Activated naive CD8-positive, alpha-beta T cell treated with anti-CD3 and anti-CD28 coated beads for 36 hours (primary cell): ENCODE results near the gene HMCN2. TPM values are rescaled to one million over a fixed set of nuclear protein-coding genes. Genes with fewer than 3 reads are reported as not detected.

Experiments used
- DNase-seq: peaks from one replicate; pipeline ENCODE4 v3.0.0; 2021
- H3K27ac Mint-ChIP-seq: one replicate; pipeline ENCODE4 v1.8.0; 2022; ENCODE audit warnings: mild to moderate bottlenecking, moderate library complexity, mixed read lengths
- H3K27me3 Mint-ChIP-seq: one replicate; pipeline ENCODE4 v1.8.0; 2022; ENCODE audit warnings: mild to moderate bottlenecking, mixed read lengths
- H3K36me3 Mint-ChIP-seq: one replicate; pipeline ENCODE4 v1.8.0; 2021; ENCODE audit warnings: mild to moderate bottlenecking, mixed read lengths
- H3K4me1 Mint-ChIP-seq: one replicate; pipeline ENCODE4 v1.8.0; 2021; ENCODE audit warnings: mixed read lengths
- H3K4me3 Mint-ChIP-seq: one replicate; pipeline ENCODE4 v1.8.0; 2022; ENCODE audit warnings: mild to moderate bottlenecking, moderate library complexity, mixed read lengths
- H3K9me3 Mint-ChIP-seq: one replicate; pipeline ENCODE4 v1.8.0; 2022; ENCODE audit warnings: mixed read lengths
- total RNA-seq, 2 experiments: library from RNA; stranded (reverse); gene quantifications; one replicate each; pipeline ENCODE4 v1.2.3, GENCODE V29; 2021

Gene HMCN2
- total RNA-seq, 2 experiments from 2014 or later, result not detected

DNA sequence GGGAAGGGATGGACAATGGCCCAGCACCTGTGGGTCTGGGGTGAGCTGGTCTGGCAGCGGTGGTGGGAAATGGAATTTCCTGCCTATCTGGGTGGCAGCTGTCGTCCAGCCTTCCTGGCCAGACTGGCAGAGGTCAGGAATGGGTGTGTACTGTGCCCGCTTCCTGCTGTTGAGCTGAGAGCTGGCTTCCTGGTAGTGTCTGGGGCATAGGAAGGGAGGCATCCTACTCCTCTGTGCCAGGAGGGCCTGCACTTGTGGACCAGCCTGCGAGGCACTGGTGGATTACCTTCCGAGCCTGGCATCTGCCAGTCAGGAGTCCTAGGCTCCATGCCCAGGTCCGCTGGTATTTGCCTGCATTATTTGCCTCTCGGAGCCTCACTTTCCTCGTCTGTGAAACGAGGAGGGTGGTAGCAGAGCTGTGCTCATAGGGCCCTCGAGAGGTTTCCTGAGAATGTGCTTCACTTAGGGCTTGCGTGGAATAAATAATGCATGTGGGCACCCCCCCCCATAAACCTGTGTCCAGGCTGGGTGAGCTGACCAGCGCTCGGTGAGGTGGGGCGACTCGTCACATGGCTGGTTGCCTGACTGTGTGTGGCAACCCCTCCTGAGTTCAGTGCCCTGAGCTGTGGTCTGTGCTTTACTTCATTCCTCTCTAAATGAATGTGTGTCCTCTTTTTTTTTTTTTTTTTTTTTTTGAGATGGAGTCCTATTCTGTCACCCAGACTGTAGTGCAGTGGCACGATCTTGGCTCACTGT, 47.7 kb downstream of the HMCN2 start:
- no peaks in the 10 kb centered on the region for H3K9me3 Mint-ChIP-seq
- H3K27ac Mint-ChIP-seq, result no peak overlapping the region
- H3K4me3 Mint-ChIP-seq, result no peak overlapping the region
- no peak for DNase-seq
- peaks cover 4% of the 10 kb centered on the region for H3K27me3 Mint-ChIP-seq
- H3K36me3 Mint-ChIP-seq, result no peaks in the 10 kb centered on the region
- peaks cover 3% of the 10 kb centered on the region for H3K4me1 Mint-ChIP-seq

DNA sequence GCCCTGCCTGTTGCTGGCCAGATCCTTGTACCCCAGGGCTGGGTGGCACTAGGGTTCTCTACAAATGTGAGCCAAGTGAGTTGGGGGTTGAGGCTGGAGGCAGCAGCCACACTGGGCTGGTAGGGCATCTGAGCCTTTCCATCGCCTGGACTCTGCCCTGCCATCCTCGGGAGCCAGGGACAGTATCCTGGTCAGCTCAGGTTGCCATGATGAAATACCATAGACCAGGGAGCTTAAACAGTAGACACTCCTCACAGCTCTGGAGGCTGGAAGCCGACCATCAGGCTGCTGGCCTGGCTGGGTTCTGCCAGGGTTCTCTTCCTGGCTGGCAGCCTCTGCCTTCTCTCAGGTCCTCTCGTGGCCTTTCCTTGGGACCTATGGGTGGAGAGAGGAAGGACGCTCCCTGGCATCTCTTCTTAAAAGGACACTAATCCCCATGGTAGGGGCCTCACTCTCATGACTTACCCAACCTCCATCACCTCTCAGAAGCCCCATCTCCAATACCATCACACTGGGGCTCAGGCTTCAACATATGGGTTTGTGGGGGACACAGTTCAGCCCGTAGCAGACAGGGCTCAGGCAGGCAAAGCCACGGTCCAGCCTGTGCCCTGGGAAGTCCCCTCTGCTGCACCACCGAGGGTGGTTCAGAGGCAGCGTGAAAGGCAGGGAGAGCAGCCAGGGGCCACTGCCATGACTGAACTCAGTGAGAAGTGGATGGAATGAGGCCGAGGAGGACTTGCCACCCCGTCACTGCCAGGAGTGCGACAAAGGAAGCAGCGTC, 50.1 kb downstream of the HMCN2 start:
- no peak for DNase-seq
- no peak overlapping the region for H3K27ac Mint-ChIP-seq
- H3K27me3 Mint-ChIP-seq, result peaks cover 4% of the 10 kb centered on the region
- no peak overlapping the region for H3K4me3 Mint-ChIP-seq
- H3K9me3 Mint-ChIP-seq, result no peaks in the 10 kb centered on the region
- H3K36me3 Mint-ChIP-seq, result no peaks in the 10 kb centered on the region
- H3K4me1 Mint-ChIP-seq, result peaks cover 3% of the 10 kb centered on the region

DNA sequence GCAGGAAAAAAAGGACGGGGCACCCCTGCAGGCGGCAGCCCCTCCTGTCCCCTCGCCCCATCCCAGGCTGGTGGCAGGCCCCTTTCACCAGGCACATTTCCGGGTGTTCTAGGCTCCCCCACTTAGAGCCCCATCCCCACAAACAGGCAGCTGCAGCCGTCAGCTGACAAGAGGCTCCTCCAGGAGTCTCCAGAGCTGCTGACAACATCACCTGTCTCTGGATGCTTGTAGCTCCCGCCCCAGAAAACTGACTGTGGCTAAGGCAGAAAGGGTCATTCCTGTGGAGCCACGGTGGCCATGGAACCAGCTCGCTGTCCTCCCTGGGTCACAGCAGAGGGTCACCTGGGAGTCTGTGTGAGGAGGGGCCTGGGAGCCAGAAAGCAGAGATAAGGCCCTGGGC, 50.9 kb downstream of the HMCN2 start:
- Mint-ChIP-seq H3K9me3 (no peaks in the 10 kb centered on the region), H3K27me3 (peaks cover 8% of the 10 kb centered on the region), H3K27ac (no peak overlapping the region), H3K4me3 (no peak overlapping the region), H3K36me3 (no peaks in the 10 kb centered on the region), H3K4me1 (peaks cover 3% of the 10 kb centered on the region)
- no peak for DNase-seq

DNA sequence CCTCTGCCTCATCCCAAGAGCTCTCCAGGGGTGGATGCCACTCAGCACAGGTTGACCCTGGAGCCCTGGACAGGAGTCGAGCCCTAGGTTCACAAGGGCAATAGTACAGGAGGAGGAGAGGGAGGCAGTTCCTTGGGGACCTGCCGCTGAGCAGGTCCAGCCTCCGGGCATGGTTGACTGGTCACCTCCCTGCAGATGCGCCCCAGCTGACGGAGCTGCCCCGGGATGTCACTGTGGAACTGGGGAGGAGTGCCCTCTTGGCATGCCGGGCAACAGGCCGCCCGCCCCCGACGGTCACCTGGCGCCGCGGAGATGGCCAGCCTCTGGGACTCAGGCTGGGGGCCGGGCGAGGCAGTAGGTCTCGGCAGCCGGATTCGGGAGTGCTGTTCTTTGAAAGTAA, 53.7 kb downstream of the HMCN2 start:
- no peaks in the 10 kb centered on the region for H3K9me3 Mint-ChIP-seq
- DNase-seq, result no peak
- no peak overlapping the region for H3K27ac Mint-ChIP-seq
- no peak overlapping the region for H3K4me3 Mint-ChIP-seq
- H3K36me3 Mint-ChIP-seq, result no peaks in the 10 kb centered on the region
- H3K4me1 Mint-ChIP-seq, result peaks cover 3% of the 10 kb centered on the region
- H3K27me3 Mint-ChIP-seq, result peaks cover 16% of the 10 kb centered on the region

DNA sequence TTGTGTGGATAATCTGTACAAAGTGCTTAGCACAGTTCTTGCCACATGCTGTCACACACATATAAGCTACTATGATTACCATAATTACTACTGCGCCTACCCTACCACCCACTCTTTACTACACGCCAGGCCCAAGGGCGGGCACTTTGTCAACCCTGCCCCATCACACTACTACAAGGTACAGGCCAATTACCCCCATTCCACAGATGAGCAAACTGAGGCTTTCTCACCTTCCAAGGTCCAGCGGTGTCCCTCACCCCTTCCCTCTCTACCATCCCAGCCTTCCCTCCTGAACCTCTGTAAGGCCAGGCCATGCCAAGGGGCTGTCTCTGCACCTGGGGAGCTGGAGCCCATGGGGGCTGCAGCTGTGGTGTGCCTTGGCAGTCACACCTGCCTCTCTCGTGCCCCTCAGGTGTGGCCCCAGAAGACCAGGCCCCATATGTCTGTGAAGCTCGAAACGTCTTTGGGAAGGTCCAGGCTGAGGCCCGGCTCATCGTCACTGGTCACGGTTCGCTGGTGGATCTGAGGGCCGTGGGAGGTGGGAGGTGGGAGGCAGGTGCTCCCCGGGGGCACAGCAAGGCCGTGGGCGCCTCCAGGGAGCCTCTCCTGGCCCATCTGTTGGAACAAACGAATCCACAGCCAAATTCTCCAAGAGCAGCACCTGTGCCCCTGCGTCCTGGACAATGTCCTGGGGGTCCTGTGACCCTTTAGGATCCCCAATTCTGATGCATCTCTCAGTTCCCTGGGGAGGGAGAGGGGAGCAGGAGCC, 54.6 kb downstream of the HMCN2 start:
- H3K4me1 Mint-ChIP-seq, result peaks cover 3% of the 10 kb centered on the region

DNA sequence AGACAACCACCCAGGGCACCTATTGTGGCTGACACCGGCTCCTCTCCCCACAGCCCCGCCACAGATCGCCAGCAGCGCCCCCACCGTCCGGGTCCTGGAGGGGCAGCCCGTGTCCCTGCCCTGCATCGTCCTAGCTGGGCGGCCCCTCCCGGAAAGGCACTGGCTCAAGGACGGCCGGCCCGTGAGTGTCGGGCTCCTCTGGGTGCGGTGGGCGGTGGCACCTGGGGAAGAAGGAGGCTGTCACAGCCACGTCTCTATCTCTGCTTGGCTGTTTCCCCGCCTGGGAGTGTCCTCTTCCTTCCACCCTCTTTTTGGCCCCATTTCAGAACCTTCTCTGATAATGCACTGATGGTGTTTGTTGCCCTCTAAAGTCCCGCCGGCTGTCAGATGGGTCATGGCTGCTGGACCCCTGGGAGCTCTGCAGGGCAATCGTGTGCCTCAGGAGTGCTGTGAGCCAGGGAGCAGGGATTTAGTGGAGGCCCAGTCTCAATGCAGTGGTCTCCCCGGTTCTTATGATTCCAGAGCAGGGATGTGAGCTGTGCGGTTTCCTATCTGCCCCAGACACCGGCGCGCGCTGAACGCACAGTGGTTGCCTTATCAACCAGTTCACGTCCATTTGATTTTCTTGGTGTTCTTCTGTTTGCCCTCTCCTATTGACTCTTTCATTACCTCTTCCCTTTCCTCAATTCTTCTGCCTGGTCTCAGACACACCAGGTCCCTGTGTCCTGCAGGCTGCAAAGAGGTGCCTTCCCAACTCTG, 55.3 kb downstream of the HMCN2 start:
- no peaks in the 10 kb centered on the region for H3K9me3 Mint-ChIP-seq
- peaks cover 2% of the 10 kb centered on the region for H3K4me1 Mint-ChIP-seq
- H3K27me3 Mint-ChIP-seq, result peaks cover 20% of the 10 kb centered on the region
- no peak for DNase-seq
- no peak overlapping the region for H3K27ac Mint-ChIP-seq
- H3K4me3 Mint-ChIP-seq, result no peak overlapping the region
- H3K36me3 Mint-ChIP-seq, result no peaks in the 10 kb centered on the region

More for the DNA sequence above, 54.6 kb downstream of the HMCN2 start:
- H3K4me3 Mint-ChIP-seq, result no peak overlapping the region
- no peak overlapping the region for H3K27ac Mint-ChIP-seq
- no peaks in the 10 kb centered on the region for H3K9me3 Mint-ChIP-seq
- no peak for DNase-seq
- no peaks in the 10 kb centered on the region for H3K36me3 Mint-ChIP-seq
- H3K27me3 Mint-ChIP-seq, result peaks cover 16% of the 10 kb centered on the region

DNA sequence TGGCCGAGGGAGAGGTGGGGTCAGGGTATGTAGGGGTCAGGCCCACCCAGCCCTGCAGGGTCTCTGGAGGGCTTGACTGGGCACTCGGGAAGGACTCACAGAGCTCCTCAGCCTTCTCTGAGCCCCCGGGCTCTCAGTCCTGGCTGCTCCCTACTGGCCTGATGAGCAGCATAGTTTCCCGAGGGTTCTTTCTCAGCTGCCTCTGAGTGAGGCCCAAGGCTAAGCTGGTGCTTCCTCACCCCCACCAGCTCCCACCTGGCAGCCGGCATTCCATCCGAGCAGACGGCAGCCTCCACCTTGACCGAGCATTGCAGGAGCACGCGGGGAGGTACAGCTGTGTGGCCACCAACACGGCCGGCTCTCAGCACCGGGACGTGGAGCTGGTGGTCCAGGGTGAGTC, 56.0 kb downstream of the HMCN2 start:
- Mint-ChIP-seq H3K27me3 (peaks cover 23% of the 10 kb centered on the region), H3K4me3 (no peak overlapping the region), H3K27ac (no peak overlapping the region), H3K9me3 (no peaks in the 10 kb centered on the region), H3K36me3 (no peaks in the 10 kb centered on the region), H3K4me1 (no peaks in the 10 kb centered on the region)
- DNase-seq, result no peak

DNA sequence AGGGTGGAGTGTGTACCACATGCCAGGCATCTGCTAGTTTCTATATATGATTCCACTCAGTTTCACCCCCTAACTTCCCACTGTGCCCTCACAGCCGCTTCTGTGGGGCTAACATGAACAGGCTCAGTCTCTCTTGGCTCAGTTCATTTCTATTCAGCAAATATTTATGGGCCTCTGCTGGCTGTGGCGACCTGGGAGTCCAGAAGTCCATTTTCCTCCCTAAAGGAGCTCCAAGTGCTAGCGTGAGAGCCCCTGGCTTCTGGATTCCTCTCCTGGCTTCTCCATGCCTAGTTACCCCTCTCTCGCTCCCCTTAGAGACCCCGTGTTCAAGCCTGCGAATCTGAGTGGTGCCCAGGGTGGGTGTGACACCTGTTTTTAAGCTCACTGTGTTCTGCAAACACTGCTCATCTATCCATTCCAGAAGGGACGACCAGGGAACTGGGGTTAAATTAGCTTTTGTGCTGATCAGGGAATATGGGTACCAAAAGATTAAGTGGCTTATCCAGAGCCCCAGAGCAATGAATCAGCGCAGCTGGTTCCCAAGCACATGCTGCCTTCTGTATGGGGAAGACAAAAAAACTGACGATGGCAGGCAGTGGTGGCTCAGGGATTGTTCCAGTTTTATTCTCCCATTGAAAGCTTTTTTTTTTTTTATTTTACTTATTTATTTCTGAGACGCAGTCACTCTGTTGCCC, 57.6 kb downstream of the HMCN2 start:
- H3K9me3 Mint-ChIP-seq, result no peaks in the 10 kb centered on the region
- no peak for DNase-seq
- H3K36me3 Mint-ChIP-seq, result no peaks in the 10 kb centered on the region
- peaks cover 30% of the 10 kb centered on the region for H3K27me3 Mint-ChIP-seq
- H3K4me3 Mint-ChIP-seq, result no peak overlapping the region
- no peak overlapping the region for H3K27ac Mint-ChIP-seq
- H3K4me1 Mint-ChIP-seq, result no peaks in the 10 kb centered on the region

DNA sequence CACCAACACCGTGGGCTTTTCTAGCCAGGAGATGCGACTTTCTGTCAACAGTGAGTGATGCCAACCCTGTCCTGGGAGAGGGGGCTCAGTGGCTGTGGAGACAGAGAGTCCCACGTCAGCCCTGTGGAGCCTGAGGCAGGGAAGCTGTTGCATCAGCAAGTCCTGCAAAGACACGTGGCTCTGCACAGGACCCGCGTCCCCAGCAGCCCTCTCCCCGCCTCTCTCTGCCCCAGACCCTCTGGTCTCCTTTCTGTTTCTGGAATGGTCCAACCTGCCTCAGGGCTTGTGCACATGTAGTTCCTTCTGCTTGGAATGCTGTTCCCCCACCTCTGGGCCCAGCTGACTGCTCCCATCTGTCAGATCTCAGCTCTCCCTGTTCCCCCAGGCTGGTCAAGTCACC, 60.4 kb downstream of the HMCN2 start:
- Mint-ChIP-seq H3K4me1 (no peaks in the 10 kb centered on the region), H3K4me3 (no peak overlapping the region), H3K36me3 (no peaks in the 10 kb centered on the region), H3K27ac (no peak overlapping the region), H3K9me3 (no peaks in the 10 kb centered on the region), H3K27me3 (peaks cover 56% of the 10 kb centered on the region)
- DNase-seq, result no peak

DNA sequence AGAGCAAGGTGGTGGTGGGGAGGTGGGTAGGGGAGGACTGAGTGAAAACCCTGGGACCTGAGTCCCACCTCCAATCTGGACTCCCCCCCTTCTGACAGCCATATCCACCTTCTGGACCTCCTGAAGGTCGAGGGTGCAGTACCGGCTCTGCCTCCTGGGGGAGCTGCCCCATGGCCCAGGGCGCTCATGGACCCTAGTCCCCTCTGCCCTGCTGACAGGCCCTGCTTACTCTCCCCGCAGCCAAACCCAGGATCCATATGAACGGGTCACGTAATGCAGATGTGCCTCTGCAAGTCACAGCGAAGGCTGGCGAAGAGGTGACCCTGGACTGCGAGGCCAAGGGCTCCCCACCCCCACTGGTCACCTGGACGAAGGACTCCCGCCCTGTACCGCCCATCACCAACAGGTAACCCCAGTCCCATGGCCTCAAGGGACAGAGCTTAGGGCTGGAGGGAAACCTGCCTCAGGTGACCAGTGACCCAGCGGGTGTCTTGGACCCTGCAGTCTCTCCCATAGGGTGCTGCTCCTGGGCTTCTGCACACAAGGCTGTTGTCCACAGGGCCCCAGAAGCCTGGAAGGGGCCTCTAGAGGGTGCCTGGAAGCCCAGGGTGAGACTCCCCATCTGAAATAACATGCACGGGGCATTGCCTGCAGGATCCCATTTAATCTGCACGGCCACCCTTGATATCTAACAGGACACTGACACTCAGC, 61.7 kb downstream of the HMCN2 start:
- no peaks in the 10 kb centered on the region for H3K4me1 Mint-ChIP-seq
- H3K36me3 Mint-ChIP-seq, result no peaks in the 10 kb centered on the region
- H3K9me3 Mint-ChIP-seq, result no peaks in the 10 kb centered on the region
- H3K27me3 Mint-ChIP-seq, result peaks cover 49% of the 10 kb centered on the region
- DNase-seq, result peak; percentile 18
- no peak overlapping the region for H3K27ac Mint-ChIP-seq
- H3K4me3 Mint-ChIP-seq, result no peak overlapping the region

DNA sequence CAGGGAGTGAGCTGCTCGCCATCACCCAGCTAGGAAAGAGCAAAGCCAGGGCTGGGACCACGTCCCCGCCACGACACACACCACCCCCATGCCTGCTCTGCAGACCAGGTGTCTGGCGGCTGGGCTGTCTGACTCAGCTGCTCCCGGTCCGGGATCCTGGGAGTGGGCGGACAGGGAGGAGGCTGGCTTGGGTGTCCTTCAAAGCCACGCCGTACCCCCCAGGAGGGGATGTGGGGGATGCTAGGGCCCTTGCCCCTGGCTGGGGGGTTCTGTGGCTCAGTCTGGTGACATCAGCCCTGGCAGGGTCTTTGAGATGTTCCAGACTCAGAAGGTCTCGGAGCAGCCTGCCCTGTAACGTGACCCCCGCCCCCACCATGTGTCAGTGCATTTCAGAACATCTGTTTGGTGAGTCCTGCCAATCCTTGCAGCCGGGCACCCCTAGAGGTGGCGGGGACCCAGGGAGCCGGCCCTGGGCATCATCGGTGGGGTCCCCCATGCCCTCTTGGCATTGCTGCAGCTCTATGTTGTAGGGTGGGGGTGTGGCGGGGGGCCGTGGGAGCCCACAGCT, 62.3 kb downstream of the HMCN2 start:
- Mint-ChIP-seq H3K4me3 (no peak overlapping the region), H3K36me3 (no peaks in the 10 kb centered on the region), H3K27ac (no peak overlapping the region), H3K9me3 (no peaks in the 10 kb centered on the region), H3K4me1 (no peaks in the 10 kb centered on the region), H3K27me3 (peaks cover 53% of the 10 kb centered on the region)
- DNase-seq, result no peak

DNA sequence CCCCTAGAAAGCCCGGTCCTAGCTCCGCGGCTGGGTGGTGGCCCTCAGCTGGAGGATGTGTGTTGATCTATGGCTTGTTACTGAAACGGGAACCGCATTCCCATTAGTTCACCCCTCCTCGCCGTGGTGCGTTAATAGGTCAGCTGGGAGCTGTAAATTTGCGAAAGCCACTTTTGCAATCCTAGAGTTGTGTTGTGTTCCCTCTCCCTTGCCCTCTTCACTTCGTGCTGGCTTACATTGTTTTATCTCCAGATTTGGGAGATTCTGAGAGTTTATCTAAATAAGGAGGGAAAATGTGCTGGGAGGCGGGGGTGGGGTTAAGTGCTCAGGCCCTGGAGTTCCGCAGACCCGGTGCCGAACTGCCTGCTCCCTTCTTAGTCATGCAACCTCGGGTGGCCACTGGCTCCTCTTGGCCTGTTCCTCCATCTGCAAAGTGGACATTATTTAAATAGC, 62.8 kb downstream of the HMCN2 start:
- Mint-ChIP-seq H3K36me3 (no peaks in the 10 kb centered on the region), H3K9me3 (no peaks in the 10 kb centered on the region), H3K4me3 (no peak overlapping the region), H3K4me1 (no peaks in the 10 kb centered on the region), H3K27me3 (peaks cover 51% of the 10 kb centered on the region), H3K27ac (no peak overlapping the region)
- DNase-seq, result no peak

DNA sequence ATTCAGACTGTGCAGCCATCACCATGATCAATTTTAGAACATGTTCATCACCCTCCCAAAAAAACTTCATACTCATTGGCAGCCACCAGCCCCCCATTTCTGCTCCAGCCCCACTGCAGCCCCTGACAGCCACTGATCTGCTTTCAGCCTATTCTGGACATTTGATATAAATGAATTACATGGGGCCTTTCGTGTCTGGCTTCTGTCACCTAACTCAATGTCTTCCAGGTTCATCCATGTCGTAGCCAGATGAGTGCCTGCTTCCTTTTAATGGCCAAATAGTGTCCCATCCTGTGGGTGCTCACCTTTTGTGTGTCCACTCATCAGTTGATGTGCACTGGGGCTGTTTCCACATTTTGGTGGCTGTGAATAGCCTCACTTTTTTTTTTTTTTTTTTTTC, 63.5 kb downstream of the HMCN2 start:
- peaks cover 55% of the 10 kb centered on the region for H3K27me3 Mint-ChIP-seq
- H3K4me3 Mint-ChIP-seq, result no peak overlapping the region
- no peak overlapping the region for H3K27ac Mint-ChIP-seq
- H3K4me1 Mint-ChIP-seq, result no peaks in the 10 kb centered on the region
- DNase-seq, result no peak
- no peaks in the 10 kb centered on the region for H3K9me3 Mint-ChIP-seq
- no peaks in the 10 kb centered on the region for H3K36me3 Mint-ChIP-seq
